HG03520 (cell line): ENCODE measurements around the gene ZNF524.

ENCODE experiments used
- ATAC-seq: cut with Tn5 transposase; IDR thresholded peaks from one replicate; pipeline ENCODE4 v1.9.1; 2021; ENCODE audit warnings: mild to moderate bottlenecking, moderate library complexity; ENCODE audit not compliant: unreplicated experiment

Gene ZNF524

GRCh38 chr19:55618426-55618825, 18.3 kb downstream of the ZNF524 start:
- no peak for ATAC-seq

GRCh38 chr19:55619286-55619685, 19.2 kb downstream of the ZNF524 start:
- ATAC-seq: no peak

- no peak for ATAC-seq
Observed at GRCh38 chr19:55620410-55621204, 20.5 kb downstream of the ZNF524 start.

GRCh38 chr19:55621205-55621672, 21.2 kb downstream of the ZNF524 start:
- ATAC-seq: no peak

- no peak for ATAC-seq
Observed at GRCh38 chr19:55621673-55622231, 21.7 kb downstream of the ZNF524 start.

- ATAC-seq: no peak
Observed at GRCh38 chr19:55622242-55622969, 22.3 kb downstream of the ZNF524 start.

GRCh38 chr19:55623130-55623529, 23.0 kb downstream of the ZNF524 start:
- no peak for ATAC-seq

- ATAC-seq: no peak
Observed at GRCh38 chr19:55623561-55623960, 23.5 kb downstream of the ZNF524 start.

GRCh38 chr19:55624109-55625003, 24.3 kb downstream of the ZNF524 start, which contains the start of gene ZNF784:
TSS of gene ZNF784 (minus strand) at chr19:55624566. CDS start at chr19:55624561, 5 bp downstream.
- ATAC-seq: peak; percentile 54

GRCh38 chr19:55625004-55625326, 24.9 kb downstream of the ZNF524 start:
- ATAC-seq: no peak

GRCh38 chr19:55626350-55626749, 26.3 kb downstream of the ZNF524 start:
- no peak for ATAC-seq

GRCh38 chr19:55632463-55632834, 32.4 kb downstream of the ZNF524 start:
- ATAC-seq: peak; percentile 47

- no peak for ATAC-seq
Observed at GRCh38 chr19:55633861-55634260, 33.8 kb downstream of the ZNF524 start.

- ATAC-seq: no peak
Observed at GRCh38 chr19:55635334-55635717, 35.2 kb downstream of the ZNF524 start.

- no peak for ATAC-seq
Observed at GRCh38 chr19:55635856-55636440, 35.9 kb downstream of the ZNF524 start.

GRCh38 chr19:55636723-55637122, 36.6 kb downstream of the ZNF524 start:
- ATAC-seq: no peak

- no peak for ATAC-seq
Observed at GRCh38 chr19:55637534-55637933, 37.4 kb downstream of the ZNF524 start.

- ATAC-seq: no peak
Observed at GRCh38 chr19:55638864-55639359, 38.8 kb downstream of the ZNF524 start.

- ATAC-seq: no peak
Observed at GRCh38 chr19:55640043-55640576, 40.0 kb downstream of the ZNF524 start.
